ENCODE results near the gene RSPO4. TPM values are rescaled to one million over a fixed set of nuclear protein-coding genes. Genes with fewer than 3 reads are reported as not detected.

The RSPO4 gene
- total and polyA plus RNA-seq, 2 donors (not counting 3 experiments of a cell fraction or from before 2014, with no cell fraction given) = not detected

DNA sequence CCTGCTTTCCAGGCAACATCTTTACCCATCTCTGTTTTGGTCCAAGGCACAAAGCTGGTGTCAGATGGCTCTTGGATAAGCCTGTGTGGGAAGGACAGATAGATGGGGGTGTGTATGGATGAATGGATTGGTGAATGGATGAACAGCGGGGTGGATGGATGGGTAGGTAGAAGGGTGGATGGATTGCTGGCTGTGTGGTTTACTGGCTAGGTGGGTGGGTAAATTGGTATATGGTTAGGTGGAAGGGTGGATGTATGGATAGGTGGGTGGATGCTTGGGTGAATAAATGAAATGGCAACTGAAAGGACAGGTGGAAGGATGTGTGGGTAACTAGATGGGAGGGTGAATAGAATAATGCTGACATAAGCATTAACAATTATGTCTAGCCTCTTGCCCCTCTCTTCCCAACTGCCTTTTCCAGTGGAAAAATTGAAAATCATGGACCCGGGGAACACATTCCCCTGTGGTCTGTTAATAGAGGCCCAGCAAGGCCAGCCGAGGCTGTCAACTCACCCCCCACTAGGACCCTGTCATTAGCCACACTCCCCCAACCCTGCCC is 43.8 kb upstream of the RSPO4 start:
- H4K20me1 ChIP-seq (replicated peaks; ENCODE audit: control insufficient read depth, extremely low read depth, insufficient read depth, low read length) = no peaks in the 10 kb centered on the region
- H3K4me3 ChIP-seq (replicated peaks in 1 of 3; ENCODE audit: insufficient read depth in 1 of 3, low read depth in 1 of 3, low read length in 3 of 3) = no peak overlapping the region
- no peak for FAIRE-seq
- TF ChIP-seq MYC (IDR thresholded peaks at IDR 0.05; ENCODE audit: low read depth, low read length) = no peak
- TF ChIP-seq, protein P1, sequence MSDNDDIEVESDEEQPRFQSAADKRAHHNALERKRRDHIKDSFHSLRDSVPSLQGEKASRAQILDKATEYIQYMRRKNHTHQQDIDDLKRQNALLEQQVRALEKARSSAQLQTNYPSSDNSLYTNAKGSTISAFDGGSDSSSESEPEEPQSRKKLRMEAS (IDR thresholded peaks at IDR 0.05; ENCODE audit: insufficient read depth, insufficient read length) = no peak
- TF ChIP-seq GATA2 (IDR thresholded peaks at IDR 0.05; ENCODE audit: insufficient read depth, insufficient read length, low read depth, low read length) = no peak
- TF ChIP-seq, protein P2, sequence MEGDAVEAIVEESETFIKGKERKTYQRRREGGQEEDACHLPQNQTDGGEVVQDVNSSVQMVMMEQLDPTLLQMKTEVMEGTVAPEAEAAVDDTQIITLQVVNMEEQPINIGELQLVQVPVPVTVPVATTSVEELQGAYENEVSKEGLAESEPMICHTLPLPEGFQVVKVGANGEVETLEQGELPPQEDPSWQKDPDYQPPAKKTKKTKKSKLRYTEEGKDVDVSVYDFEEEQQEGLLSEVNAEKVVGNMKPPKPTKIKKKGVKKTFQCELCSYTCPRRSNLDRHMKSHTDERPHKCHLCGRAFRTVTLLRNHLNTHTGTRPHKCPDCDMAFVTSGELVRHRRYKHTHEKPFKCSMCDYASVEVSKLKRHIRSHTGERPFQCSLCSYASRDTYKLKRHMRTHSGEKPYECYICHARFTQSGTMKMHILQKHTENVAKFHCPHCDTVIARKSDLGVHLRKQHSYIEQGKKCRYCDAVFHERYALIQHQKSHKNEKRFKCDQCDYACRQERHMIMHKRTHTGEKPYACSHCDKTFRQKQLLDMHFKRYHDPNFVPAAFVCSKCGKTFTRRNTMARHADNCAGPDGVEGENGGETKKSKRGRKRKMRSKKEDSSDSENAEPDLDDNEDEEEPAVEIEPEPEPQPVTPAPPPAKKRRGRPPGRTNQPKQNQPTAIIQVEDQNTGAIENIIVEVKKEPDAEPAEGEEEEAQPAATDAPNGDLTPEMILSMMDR (IDR thresholded peaks at IDR 0.05; ENCODE audit: extremely low read depth in 1 of 2, insufficient read depth in 1 of 2, low read depth in 1 of 2, low read length in 2 of 2) = no peak
- no peak for TF ChIP-seq EZH2 (IDR thresholded peaks at IDR 0.05; ENCODE audit: borderline replicate concordance, low read depth, low read length, severe bottlenecking)
- TF ChIP-seq JUN (IDR thresholded peaks at IDR 0.05; ENCODE audit: borderline replicate concordance, insufficient read depth, insufficient read length, low read depth) = no peak
- TF ChIP-seq POLR2AphosphoS5 (IDR thresholded peaks at IDR 0.05; ENCODE audit: insufficient read depth, low read depth, low read length) = no peak
- TF ChIP-seq POLR2A (IDR thresholded peaks at IDR 0.05; ENCODE audit: low read depth, low read length) = no peak
- TF ChIP-seq FOS (IDR thresholded peaks at IDR 0.05; ENCODE audit: borderline replicate concordance, insufficient read depth, low read length) = no peak
- H2AFZ ChIP-seq (ENCODE audit: low read depth, low read length) = no peak overlapping the region
- H3K27me3 ChIP-seq (ENCODE audit: control insufficient read depth in 2 of 2, insufficient read depth in 2 of 2, low read length in 2 of 2) = no peaks in the 10 kb centered on the region
- no peak for DNase-seq (ENCODE audit: low read depth, low spot score)
- H3K9me1 ChIP-seq (replicated peaks; ENCODE audit: control insufficient read depth, extremely low read depth, insufficient read depth, low read length) = no peaks in the 10 kb centered on the region
- intact Hi-C loops (cut with micrococcal nuclease) (no loop called here), dilution Hi-C loops (cut with MboI; ENCODE audit: extremely low pct_ligation_motif_present, low sequenced_read_pairs) (no loop called here)
- H3K36me3 ChIP-seq (ENCODE audit: control insufficient read depth in 2 of 2, extremely low read depth in 1 of 2, insufficient read depth in 2 of 2, low read length in 2 of 2) = no peaks in the 10 kb centered on the region
- no peaks in the 10 kb centered on the region for H3K9me3 ChIP-seq (replicated peaks; ENCODE audit: control insufficient read depth, insufficient read depth, low read length)
- H3K4me2 ChIP-seq (ENCODE audit: insufficient read depth, low read length) = no peak overlapping the region
- POLR2A ChIA-PET = no interaction called here
- H3K79me2 ChIP-seq (ENCODE audit: control insufficient read depth, insufficient read depth, low read length) = no peaks in the 10 kb centered on the region
- BruUV-seq (replicated peaks) = no TSS peak
- H3K27ac ChIP-seq (ENCODE audit: insufficient read depth, low read depth, low read length) = no peak overlapping the region
- CTCF ChIA-PET = no interaction called here
- no peaks in the 10 kb centered on the region for H3K4me1 ChIP-seq (ENCODE audit: control insufficient read depth, extremely low read depth, insufficient read depth, low read length)
- H3K9ac ChIP-seq (replicated peaks; ENCODE audit: extremely low read depth, insufficient read depth, low read length) = no peak overlapping the region
